SHP77 (cell line): ENCODE results near the gene CCDC80.

Experiments used
- DNase-seq, 2 experiments: peaks; one replicate each; lab custom pipeline; 2025; lab: John Stamatoyannopoulos, UW

CCDC80 gene

GRCh38 chr3:112633757-112634156 is 7.2 kb downstream of the CCDC80 start:
- peak; percentile 30 to 59 for DNase-seq

GRCh38 chr3:112633191-112633590 is 7.8 kb downstream of the CCDC80 start:
- no peak for DNase-seq

- DNase-seq: no peak
Observed at GRCh38 chr3:112632596-112632995, 8.3 kb downstream of the CCDC80 start.

- peak in 1 of 2 experiments; percentile 29 for DNase-seq
Observed at GRCh38 chr3:112631257-112631656, 9.7 kb downstream of the CCDC80 start.

- peak; percentile 30 to 54 for DNase-seq
Observed at GRCh38 chr3:112629425-112629824, 11.5 kb downstream of the CCDC80 start.

GRCh38 chr3:112627919-112628466 is 12.9 kb downstream of the CCDC80 start:
- peak; percentile 65 to 71 for DNase-seq

- no peak for DNase-seq
Observed at GRCh38 chr3:112627419-112627818, 13.5 kb downstream of the CCDC80 start.

- DNase-seq: no peak
Observed at GRCh38 chr3:112623717-112624116, 17.2 kb downstream of the CCDC80 start.

- DNase-seq: no peak
Observed at GRCh38 chr3:112623213-112623612, 17.7 kb downstream of the CCDC80 start.

- DNase-seq: no peak
Observed at GRCh38 chr3:112619295-112619694, 21.6 kb downstream of the CCDC80 start.

GRCh38 chr3:112617285-112617684 is 23.7 kb downstream of the CCDC80 start:
- DNase-seq: no peak

- DNase-seq: no peak
Observed at GRCh38 chr3:112615989-112616731, 24.8 kb downstream of the CCDC80 start.

GRCh38 chr3:112611752-112612515 is 29.0 kb downstream of the CCDC80 start:
- no peak for DNase-seq

- DNase-seq: no peak
Observed at GRCh38 chr3:112610121-112610520, 30.8 kb downstream of the CCDC80 start.

- DNase-seq: no peak
Observed at GRCh38 chr3:112607863-112608262, 33.1 kb downstream of the CCDC80 start.

GRCh38 chr3:112606098-112606497 is 34.8 kb downstream of the CCDC80 start:
- DNase-seq: no peak

- no peak for DNase-seq
Observed at GRCh38 chr3:112605285-112605684, 35.7 kb downstream of the CCDC80 start.

GRCh38 chr3:112604536-112604935 is 36.4 kb downstream of the CCDC80 start:
- DNase-seq: no peak

- no peak for DNase-seq
Observed at GRCh38 chr3:112602217-112602838, 38.6 kb downstream of the CCDC80 start.

GRCh38 chr3:112598731-112599130 is 42.2 kb downstream of the CCDC80 start:
- DNase-seq: no peak

GRCh38 chr3:112597945-112598344 is 43.0 kb downstream of the CCDC80 start:
- no peak for DNase-seq

GRCh38 chr3:112594856-112595255 is 46.1 kb downstream of the CCDC80 start:
- no peak for DNase-seq

- no peak for DNase-seq
Observed at GRCh38 chr3:112593258-112593657, 47.7 kb downstream of the CCDC80 start.
